ENCODE data around the gene RHNO1.

RHNO1 gene

DNA sequence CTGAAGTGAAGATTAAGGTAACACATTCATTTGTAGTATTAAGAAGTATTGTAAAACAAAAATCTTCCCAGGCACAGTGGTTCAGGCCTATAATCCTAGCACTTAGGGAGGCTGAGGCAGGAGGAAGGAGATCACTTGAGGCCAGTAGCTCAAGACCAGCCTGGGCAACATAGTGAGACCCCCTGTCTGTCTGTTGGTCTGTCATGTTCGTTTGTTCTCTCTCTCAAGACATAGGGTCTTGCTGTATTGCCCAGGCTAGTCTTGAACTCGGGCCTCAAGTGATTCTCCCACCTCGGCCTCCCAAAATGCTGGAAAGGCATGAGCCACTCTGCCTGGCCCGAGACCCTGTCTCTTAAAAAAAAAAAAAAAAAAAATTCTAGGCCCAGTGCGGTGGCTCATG, 20.4 kb downstream of the RHNO1 start:
- TF ChIP-seq, protein P1, sequence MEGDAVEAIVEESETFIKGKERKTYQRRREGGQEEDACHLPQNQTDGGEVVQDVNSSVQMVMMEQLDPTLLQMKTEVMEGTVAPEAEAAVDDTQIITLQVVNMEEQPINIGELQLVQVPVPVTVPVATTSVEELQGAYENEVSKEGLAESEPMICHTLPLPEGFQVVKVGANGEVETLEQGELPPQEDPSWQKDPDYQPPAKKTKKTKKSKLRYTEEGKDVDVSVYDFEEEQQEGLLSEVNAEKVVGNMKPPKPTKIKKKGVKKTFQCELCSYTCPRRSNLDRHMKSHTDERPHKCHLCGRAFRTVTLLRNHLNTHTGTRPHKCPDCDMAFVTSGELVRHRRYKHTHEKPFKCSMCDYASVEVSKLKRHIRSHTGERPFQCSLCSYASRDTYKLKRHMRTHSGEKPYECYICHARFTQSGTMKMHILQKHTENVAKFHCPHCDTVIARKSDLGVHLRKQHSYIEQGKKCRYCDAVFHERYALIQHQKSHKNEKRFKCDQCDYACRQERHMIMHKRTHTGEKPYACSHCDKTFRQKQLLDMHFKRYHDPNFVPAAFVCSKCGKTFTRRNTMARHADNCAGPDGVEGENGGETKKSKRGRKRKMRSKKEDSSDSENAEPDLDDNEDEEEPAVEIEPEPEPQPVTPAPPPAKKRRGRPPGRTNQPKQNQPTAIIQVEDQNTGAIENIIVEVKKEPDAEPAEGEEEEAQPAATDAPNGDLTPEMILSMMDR (IDR thresholded peaks at IDR 0.05; ENCODE audit: low read depth, low read length, poor library complexity, severe bottlenecking), result no peak
- no peak for TF ChIP-seq EZH2phosphoT487 (IDR thresholded peaks at IDR 0.05; ENCODE audit: borderline replicate concordance, low read length)
- H3K79me2 ChIP-seq (ENCODE audit: control insufficient read depth, low read length), result peaks cover 12% of the 10 kb centered on the region; the same call in 1 of the 2 replicates

DNA sequence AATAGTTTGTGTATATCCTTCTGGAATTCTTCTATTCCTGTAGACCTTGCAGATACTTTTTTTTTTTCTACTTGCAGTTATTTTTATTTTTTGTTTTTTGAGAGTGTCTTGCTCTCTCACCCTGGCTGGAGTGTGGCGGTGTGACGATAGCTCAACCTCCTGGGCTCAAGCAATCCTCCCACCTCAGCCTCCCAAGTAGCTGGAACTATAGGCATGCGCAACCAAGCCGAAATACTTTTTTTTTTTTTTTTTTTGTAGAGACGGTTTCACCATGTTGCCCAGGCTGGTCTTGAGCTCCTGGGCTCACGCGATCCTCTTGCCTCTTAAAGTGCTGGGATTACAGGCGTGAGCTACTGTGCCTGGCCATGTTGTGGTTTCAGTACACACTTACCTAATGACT, 23.6 kb downstream of the RHNO1 start:
- Histone ChIP-seq H3K79me2 (ENCODE audit: control insufficient read depth, low read length) (peaks cover 9% of the 10 kb centered on the region; the same call in 1 of the 2 replicates), H3K4me2 (ENCODE audit: low read length) (no peak overlapping the region), H4K20me1 (ENCODE audit: control insufficient read depth, insufficient read depth, low read depth, low read length) (no peaks in the 10 kb centered on the region), H3K4me3 (ENCODE audit: low read length) (no peak overlapping the region), H3K36me3 (ENCODE audit: control insufficient read depth, low read length) (no peaks in the 10 kb centered on the region), H3K9me2 (replicated peaks; ENCODE audit: control insufficient read depth, low read length) (no peaks in the 10 kb centered on the region), H3K27ac (ENCODE audit: low read depth, low read length) (no peak overlapping the region), H3K9me3 (ENCODE audit: control insufficient read depth, insufficient read depth, low read length) (no peaks in the 10 kb centered on the region), H3F3A (ENCODE audit: control insufficient read depth, insufficient read depth) (no peaks in the 10 kb centered on the region), H3K4me1 (ENCODE audit: control insufficient read depth, low read length) (peaks cover 8% of the 10 kb centered on the region), H3K27me3 (ENCODE audit: control insufficient read depth, low read length) (no peaks in the 10 kb centered on the region)
- no peak for TF ChIP-seq EZH2phosphoT487 (IDR thresholded peaks at IDR 0.05; ENCODE audit: borderline replicate concordance, low read length)
- TF ChIP-seq, protein P1 (IDR thresholded peaks at IDR 0.05; ENCODE audit: low read depth, low read length, poor library complexity, severe bottlenecking), result no peak

More for the DNA sequence above, 20.4 kb downstream of the RHNO1 start:
- Histone ChIP-seq H3K36me3 (ENCODE audit: control insufficient read depth, low read length) (no peaks in the 10 kb centered on the region), H3K9me3 (ENCODE audit: control insufficient read depth, insufficient read depth, low read length) (no peaks in the 10 kb centered on the region), H3K27me3 (ENCODE audit: control insufficient read depth, low read length) (no peaks in the 10 kb centered on the region), H3K27ac (ENCODE audit: low read depth, low read length) (no peak overlapping the region), H3K4me1 (ENCODE audit: control insufficient read depth, low read length) (no peaks in the 10 kb centered on the region), H4K20me1 (ENCODE audit: control insufficient read depth, insufficient read depth, low read depth, low read length) (no peaks in the 10 kb centered on the region), H3F3A (ENCODE audit: control insufficient read depth, insufficient read depth) (no peaks in the 10 kb centered on the region), H3K9me2 (replicated peaks; ENCODE audit: control insufficient read depth, low read length) (no peaks in the 10 kb centered on the region), H3K4me3 (ENCODE audit: low read length) (no peak overlapping the region), H3K4me2 (ENCODE audit: low read length) (no peak overlapping the region)

DNA sequence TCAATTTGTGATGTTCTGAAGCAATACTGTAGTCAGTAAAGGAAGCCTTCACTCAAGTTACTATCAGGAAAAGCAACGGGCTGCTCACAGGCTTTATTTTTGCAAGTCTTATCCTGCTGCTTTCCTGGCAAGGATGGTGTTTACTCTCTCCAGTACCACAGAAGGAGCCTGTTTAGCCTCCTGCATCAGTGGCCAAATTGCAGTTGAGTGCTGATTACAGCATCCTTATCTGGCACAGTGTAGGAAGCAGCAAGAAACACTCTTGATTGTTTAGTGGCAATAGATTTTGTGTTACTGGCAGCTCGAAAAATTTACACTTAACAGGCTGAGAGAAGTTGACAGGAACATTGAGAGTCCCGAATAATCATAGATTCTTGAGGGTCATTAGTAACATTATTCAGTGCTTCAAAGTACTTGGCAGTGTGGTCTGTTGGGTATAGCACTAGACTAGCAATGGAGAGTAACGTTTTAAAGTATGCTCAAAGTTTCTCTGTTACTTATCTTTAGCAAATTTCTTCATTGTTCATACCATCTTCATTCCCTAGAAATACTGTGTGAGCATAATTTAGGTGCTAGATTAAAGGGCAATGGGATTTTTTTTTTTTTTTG, 25.4 kb downstream of the RHNO1 start:
- peaks cover 6% of the 10 kb centered on the region; the same call in 1 of the 2 replicates for H3K79me2 ChIP-seq (ENCODE audit: control insufficient read depth, low read length)

More for the DNA sequence above, 25.4 kb downstream of the RHNO1 start:
- no peaks in the 10 kb centered on the region for H3K27me3 ChIP-seq (ENCODE audit: control insufficient read depth, low read length)
- no peak overlapping the region for H3K27ac ChIP-seq (ENCODE audit: low read depth, low read length)
- H4K20me1 ChIP-seq (ENCODE audit: control insufficient read depth, insufficient read depth, low read depth, low read length), result no peaks in the 10 kb centered on the region
- no peaks in the 10 kb centered on the region for H3K9me3 ChIP-seq (ENCODE audit: control insufficient read depth, insufficient read depth, low read length)
- TF ChIP-seq, protein P1 (IDR thresholded peaks at IDR 0.05; ENCODE audit: low read depth, low read length, poor library complexity, severe bottlenecking), result no peak
- no peak for TF ChIP-seq EZH2phosphoT487 (IDR thresholded peaks at IDR 0.05; ENCODE audit: borderline replicate concordance, low read length)
- H3K36me3 ChIP-seq (ENCODE audit: control insufficient read depth, low read length), result no peaks in the 10 kb centered on the region
- no peaks in the 10 kb centered on the region for H3K9me2 ChIP-seq (replicated peaks; ENCODE audit: control insufficient read depth, low read length)
- no peaks in the 10 kb centered on the region for H3F3A ChIP-seq (ENCODE audit: control insufficient read depth, insufficient read depth)
- H3K4me2 ChIP-seq (ENCODE audit: low read length), result no peak overlapping the region
- H3K4me3 ChIP-seq (ENCODE audit: low read length), result no peak overlapping the region
- peaks cover 8% of the 10 kb centered on the region for H3K4me1 ChIP-seq (ENCODE audit: control insufficient read depth, low read length)
